ENCODE data around the gene GBP2. TPM values are rescaled to one million over a fixed set of nuclear protein-coding genes. Genes with fewer than 3 reads are reported as not detected.
A peak's percentile ranks its signal among the peaks of the same experiment; 100 is the strongest.

The GBP2 gene
- total and polyA plus RNA-seq, 2 donors from 2014 or later, result 30.1 to 41.8 TPM

GRCh38 chr1:89151047-89151446, 25.1 kb upstream of the GBP2 start:
- H3K4me1 ChIP-seq (ENCODE audit: control insufficient read depth in 2 of 3, insufficient read depth in 2 of 3, low read depth in 1 of 3, low read length in 3 of 3), result no peaks in the 10 kb centered on the region
- H3K9ac ChIP-seq (ENCODE audit: low read length in 3 of 3), result no peak overlapping the region
- no peak for TF ChIP-seq CTCF (IDR thresholded peaks at IDR 0.05; ENCODE audit: borderline replicate concordance, extremely low read depth, insufficient read depth)
- FAIRE-seq (no peak), DNase-seq (no peak)
- no peak overlapping the region for H3K27ac ChIP-seq (ENCODE audit: low read depth in 2 of 2, low read length in 2 of 2)
- no peak overlapping the region for H3K4me3 ChIP-seq (ENCODE audit: low read length in 3 of 3)
- intact Hi-C loops (cut with DNase I), result no loop called here
- H3K27me3 ChIP-seq (ENCODE audit: control insufficient read depth, insufficient read depth, low read length), result no peaks in the 10 kb centered on the region
- H3K36me3 ChIP-seq (ENCODE audit: control insufficient read depth in 2 of 3, insufficient read depth in 3 of 3, low read length in 3 of 3), result no peaks in the 10 kb centered on the region
- no peaks in the 10 kb centered on the region for H3K9me3 ChIP-seq (ENCODE audit: control insufficient read depth in 2 of 3, insufficient read depth in 1 of 3, low read length in 3 of 3)

- intact Hi-C loops (cut with DNase I), result no loop called here
- DNase-seq, result no peak
- TF ChIP-seq CTCF (IDR thresholded peaks at IDR 0.05; ENCODE audit: borderline replicate concordance, extremely low read depth, insufficient read depth), result no peak
- Histone ChIP-seq H3K36me3 (ENCODE audit: control insufficient read depth in 2 of 3, insufficient read depth in 3 of 3, low read length in 3 of 3) (no peaks in the 10 kb centered on the region), H3K27ac (ENCODE audit: low read depth in 2 of 2, low read length in 2 of 2) (no peak overlapping the region), H3K9me3 (ENCODE audit: control insufficient read depth in 2 of 3, insufficient read depth in 1 of 3, low read length in 3 of 3) (no peaks in the 10 kb centered on the region), H3K4me1 (ENCODE audit: control insufficient read depth in 2 of 3, insufficient read depth in 2 of 3, low read depth in 1 of 3, low read length in 3 of 3) (no peaks in the 10 kb centered on the region), H3K27me3 (ENCODE audit: control insufficient read depth, insufficient read depth, low read length) (no peaks in the 10 kb centered on the region), H3K9ac (ENCODE audit: low read length in 3 of 3) (no peak overlapping the region), H3K4me3 (ENCODE audit: low read length in 3 of 3) (no peak overlapping the region)
- no peak for FAIRE-seq
Observed at GRCh38 chr1:89149976-89150375, 24.1 kb upstream of the GBP2 start.

GRCh38 chr1:89149229-89149628, 23.3 kb upstream of the GBP2 start:
- Histone ChIP-seq H3K9me3 (ENCODE audit: control insufficient read depth in 2 of 3, insufficient read depth in 1 of 3, low read length in 3 of 3) (no peaks in the 10 kb centered on the region), H3K36me3 (ENCODE audit: control insufficient read depth in 2 of 3, insufficient read depth in 3 of 3, low read length in 3 of 3) (no peaks in the 10 kb centered on the region), H3K9ac (ENCODE audit: low read length in 3 of 3) (no peak overlapping the region), H3K27me3 (ENCODE audit: control insufficient read depth, insufficient read depth, low read length) (no peaks in the 10 kb centered on the region), H3K27ac (ENCODE audit: low read depth in 2 of 2, low read length in 2 of 2) (no peak overlapping the region), H3K4me1 (ENCODE audit: control insufficient read depth in 2 of 3, insufficient read depth in 2 of 3, low read depth in 1 of 3, low read length in 3 of 3) (no peaks in the 10 kb centered on the region), H3K4me3 (ENCODE audit: low read length in 3 of 3) (no peak overlapping the region)
- intact Hi-C loops (cut with DNase I), result no loop called here
- TF ChIP-seq CTCF (IDR thresholded peaks at IDR 0.05; ENCODE audit: borderline replicate concordance, extremely low read depth, insufficient read depth), result peak; percentile 15
- DNase-seq (peak in 4 of 5 donors; percentile 26 to 64 (median 28)), FAIRE-seq (no peak)

Data from kidney (tissue), 14 donors.